ENCODE results near the gene SERGEF.

The SERGEF gene

GRCh38 chr11:18022419-18022818, 9.6 kb upstream of the SERGEF start:
- no peak for FAIRE-seq
- TF ChIP-seq PAX5 (IDR thresholded peaks at IDR 0.05; ENCODE audit: insufficient read depth, low read length, severe bottlenecking), result no peak
- TF ChIP-seq POLR2AphosphoS5 (IDR thresholded peaks at IDR 0.05; ENCODE audit: low read depth, low read length), result no peak
- TF ChIP-seq TAF1 (IDR thresholded peaks at IDR 0.05; ENCODE audit: low read depth, low read length), result no peak
- TF ChIP-seq POU2F2 (IDR thresholded peaks at IDR 0.05; ENCODE audit: low read depth, low read length), result no peak
- no peak for TF ChIP-seq POLR2A (IDR thresholded peaks at IDR 0.05; ENCODE audit: low read depth, low read length)
- TF ChIP-seq SPI1 (IDR thresholded peaks at IDR 0.05; ENCODE audit: low read depth, low read length), result no peak

GRCh38 chr11:18019650-18020049, 6.8 kb upstream of the SERGEF start:
- DNase-seq (ENCODE audit: insufficient read length, low spot score) (no peak), FAIRE-seq (no peak)
- TF ChIP-seq SPI1 (IDR thresholded peaks at IDR 0.05; ENCODE audit: low read depth, low read length) (no peak), PAX5 (IDR thresholded peaks at IDR 0.05; ENCODE audit: insufficient read depth, low read length, severe bottlenecking) (no peak), POU2F2 (IDR thresholded peaks at IDR 0.05; ENCODE audit: low read depth, low read length) (no peak), TAF1 (IDR thresholded peaks at IDR 0.05; ENCODE audit: low read depth, low read length) (no peak), POLR2A (IDR thresholded peaks at IDR 0.05; ENCODE audit: low read depth, low read length) (no peak), POLR2AphosphoS5 (IDR thresholded peaks at IDR 0.05; ENCODE audit: low read depth, low read length) (no peak)

More at GRCh38 chr11:18022419-18022818, 9.6 kb upstream of the SERGEF start:
- DNase-seq (ENCODE audit: insufficient read length, low spot score), result no peak

DNA sequence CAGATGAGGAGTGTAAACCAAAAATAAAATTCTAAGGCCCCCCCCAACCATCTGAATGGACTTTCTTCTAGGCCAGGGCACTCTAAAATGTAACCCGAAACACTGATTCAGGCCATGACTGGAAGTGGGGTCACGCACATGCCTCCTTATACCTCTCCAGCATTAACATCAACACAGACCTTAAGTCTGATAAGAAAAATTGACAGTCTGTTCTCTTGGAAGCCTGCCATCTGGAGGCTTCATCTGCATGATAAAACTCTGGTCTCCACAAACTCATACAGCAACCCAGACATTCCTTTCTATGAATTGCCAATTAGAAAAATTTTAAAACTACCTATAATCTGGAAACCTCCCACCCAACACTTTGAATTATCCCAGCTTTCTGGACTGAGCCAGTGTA, 3.9 kb upstream of the SERGEF start:
- no peak for DNase-seq (ENCODE audit: insufficient read length, low spot score)
- TF ChIP-seq PAX5 (IDR thresholded peaks at IDR 0.05; ENCODE audit: insufficient read depth, low read length, severe bottlenecking), result no peak
- no peak for TF ChIP-seq SPI1 (IDR thresholded peaks at IDR 0.05; ENCODE audit: low read depth, low read length)
- no peak for TF ChIP-seq POLR2A (IDR thresholded peaks at IDR 0.05; ENCODE audit: low read depth, low read length)
- TF ChIP-seq POU2F2 (IDR thresholded peaks at IDR 0.05; ENCODE audit: low read depth, low read length), result no peak
- TF ChIP-seq POLR2AphosphoS5 (IDR thresholded peaks at IDR 0.05; ENCODE audit: low read depth, low read length), result no peak
- no peak for TF ChIP-seq TAF1 (IDR thresholded peaks at IDR 0.05; ENCODE audit: low read depth, low read length)
- no peak for FAIRE-seq

- TF ChIP-seq TAF1 (IDR thresholded peaks at IDR 0.05; ENCODE audit: low read depth, low read length) (no peak), PAX5 (IDR thresholded peaks at IDR 0.05; ENCODE audit: insufficient read depth, low read length, severe bottlenecking) (no peak), POLR2A (IDR thresholded peaks at IDR 0.05; ENCODE audit: low read depth, low read length) (no peak)
- no peak for DNase-seq (ENCODE audit: insufficient read length, low spot score)
- FAIRE-seq, result no peak
Measured at GRCh38 chr11:18014876-18015275, 2.0 kb upstream of the SERGEF start.

- no peak for DNase-seq (ENCODE audit: insufficient read length, low spot score)
- no peak for TF ChIP-seq SPI1 (IDR thresholded peaks at IDR 0.05; ENCODE audit: low read depth, low read length)
- no peak for TF ChIP-seq POU2F2 (IDR thresholded peaks at IDR 0.05; ENCODE audit: low read depth, low read length)
- TF ChIP-seq POLR2A (IDR thresholded peaks at IDR 0.05; ENCODE audit: low read depth, low read length), result no peak
- TF ChIP-seq TAF1 (IDR thresholded peaks at IDR 0.05; ENCODE audit: low read depth, low read length), result no peak
- TF ChIP-seq PAX5 (IDR thresholded peaks at IDR 0.05; ENCODE audit: insufficient read depth, low read length, severe bottlenecking), result no peak
- TF ChIP-seq POLR2AphosphoS5 (IDR thresholded peaks at IDR 0.05; ENCODE audit: low read depth, low read length), result no peak
- peak; percentile 40 for FAIRE-seq
Measured at GRCh38 chr11:18013790-18014507, 1.1 kb upstream of the SERGEF start.

- DNase-seq (ENCODE audit: insufficient read length, low spot score) (no peak), FAIRE-seq (peak; percentile 45)
- TF ChIP-seq TAF1 (IDR thresholded peaks at IDR 0.05; ENCODE audit: low read depth, low read length) (no peak), SPI1 (IDR thresholded peaks at IDR 0.05; ENCODE audit: low read depth, low read length) (no peak), POLR2AphosphoS5 (IDR thresholded peaks at IDR 0.05; ENCODE audit: low read depth, low read length) (no peak), POLR2A (IDR thresholded peaks at IDR 0.05; ENCODE audit: low read depth, low read length) (no peak), POU2F2 (IDR thresholded peaks at IDR 0.05; ENCODE audit: low read depth, low read length) (no peak), PAX5 (IDR thresholded peaks at IDR 0.05; ENCODE audit: insufficient read depth, low read length, severe bottlenecking) (no peak)
Measured at GRCh38 chr11:18012122-18012905, 533 bp downstream of the SERGEF start.

- FAIRE-seq, result no peak
- no peak for TF ChIP-seq PAX5 (IDR thresholded peaks at IDR 0.05; ENCODE audit: insufficient read depth, low read length, severe bottlenecking)
- no peak for DNase-seq (ENCODE audit: insufficient read length, low spot score)
Measured at GRCh38 chr11:18011633-18012032, 1.2 kb downstream of the SERGEF start.

DNA sequence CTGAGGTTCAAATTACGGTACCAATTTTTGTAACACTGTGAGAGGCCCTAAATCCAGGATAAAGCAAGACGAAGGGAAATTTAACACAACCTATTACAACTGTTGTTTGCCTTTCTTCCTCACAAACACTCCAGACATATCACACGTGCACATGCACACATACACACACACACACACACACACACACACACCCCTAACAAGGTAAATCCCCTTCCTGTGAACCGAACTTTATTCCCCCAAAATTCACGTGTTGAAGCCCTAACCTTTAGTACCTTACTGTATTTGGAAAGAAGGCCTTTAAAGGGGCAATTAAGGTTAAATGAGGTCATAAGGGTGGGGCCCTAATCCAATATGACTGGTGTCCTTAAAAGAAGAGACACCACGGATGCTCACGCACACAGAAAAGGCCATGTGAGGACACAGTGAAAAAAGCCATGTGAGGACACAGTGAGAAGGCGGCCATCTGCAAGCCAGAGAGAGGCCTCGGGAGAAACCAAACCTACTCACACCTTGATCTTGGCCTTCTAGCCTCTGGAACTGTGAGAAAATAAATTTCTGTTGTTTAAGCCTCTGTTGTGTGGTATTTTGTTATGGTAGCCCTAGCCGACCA, 1.8 kb downstream of the SERGEF start:
- DNase-seq (ENCODE audit: insufficient read length, low spot score) (no peak), FAIRE-seq (no peak)
- no peak for TF ChIP-seq TAF1 (IDR thresholded peaks at IDR 0.05; ENCODE audit: low read depth, low read length)

GRCh38 chr11:18010121-18010670, 2.7 kb downstream of the SERGEF start:
- FAIRE-seq, result no peak
- DNase-seq (ENCODE audit: insufficient read length, low spot score), result no peak

More at GRCh38 chr11:18010121-18010670, 2.7 kb downstream of the SERGEF start:
- TF ChIP-seq POLR2A (IDR thresholded peaks at IDR 0.05; ENCODE audit: low read depth, low read length), result no peak
- no peak for TF ChIP-seq PAX5 (IDR thresholded peaks at IDR 0.05; ENCODE audit: insufficient read depth, low read length, severe bottlenecking)
- no peak for TF ChIP-seq TAF1 (IDR thresholded peaks at IDR 0.05; ENCODE audit: low read depth, low read length)
- no peak for TF ChIP-seq SPI1 (IDR thresholded peaks at IDR 0.05; ENCODE audit: low read depth, low read length)
- no peak for TF ChIP-seq POU2F2 (IDR thresholded peaks at IDR 0.05; ENCODE audit: low read depth, low read length)
- no peak for TF ChIP-seq POLR2AphosphoS5 (IDR thresholded peaks at IDR 0.05; ENCODE audit: low read depth, low read length)
